Activated B cell treated with CpG ODN at 0.5 μM for 24 hours (primary cell): ENCODE data around the gene SYNJ2BP. TPM values are rescaled to one million over a fixed set of nuclear protein-coding genes. Genes with fewer than 3 reads are reported as not detected.

Experiments
- ATAC-seq: fragments of 200-7000 bp; cut with Tn5 transposase; one replicate; pipeline ENCODE4 v1.10.0; 2021; ENCODE audit warnings: low read depth, mild to moderate bottlenecking, moderate library complexity
- CTCF ChIA-PET: fragments of 350-600 bp; sonication (Branson Sonifier 250); formaldehyde crosslinking; loops from one replicate; lab custom pipeline; 2021; ENCODE audit warnings: antibody characterized with exemption; lab: Charles Lee
- POLR2A ChIA-PET: fragments of 350-600 bp; sonication (Branson Sonifier 250); formaldehyde crosslinking; loops from one replicate; lab custom pipeline; 2021; ENCODE audit warnings: antibody characterized with exemption; lab: Charles Lee
- DNase-seq: peaks from one replicate; pipeline ENCODE4 v3.0.0; 2022
- H3K27ac Mint-ChIP-seq: one replicate; pipeline ENCODE4 v1.8.0; 2020; ENCODE audit warnings: mixed read lengths
- H3K27me3 Mint-ChIP-seq: one replicate; pipeline ENCODE4 v1.8.0; 2021; ENCODE audit warnings: mixed read lengths
- H3K36me3 Mint-ChIP-seq: one replicate; pipeline ENCODE4 v1.8.0; 2021; ENCODE audit warnings: low read depth, mixed read lengths
- H3K4me1 Mint-ChIP-seq: one replicate; pipeline ENCODE4 v1.8.0; 2021; ENCODE audit warnings: mixed read lengths
- H3K4me3 Mint-ChIP-seq: one replicate; pipeline ENCODE4 v1.8.0; 2020; ENCODE audit warnings: mild to moderate bottlenecking, mixed read lengths
- H3K9me3 Mint-ChIP-seq: one replicate; pipeline ENCODE4 v1.8.0; 2020; ENCODE audit warnings: mixed read lengths
- CTCF ChIP-seq: fragments of 200-600 bp; IDR thresholded peaks from one replicate; pipeline ENCODE4 v1.8.0; 2022; ENCODE audit warnings: antibody characterized with exemption, mild to moderate bottlenecking
- intact Hi-C: fragments of 100-400 bp; cut with micrococcal nuclease; formaldehyde crosslinking; loops from one replicate; pipeline ENCODE4 v1.15.1; 2024
- total RNA-seq: library from RNA; stranded (reverse); gene quantifications from 2 replicates; pipeline ENCODE4 v1.2.3, GENCODE V29; 2022

The SYNJ2BP gene
- total RNA-seq, 1 donor from 2014 or later: 16.5 TPM

GRCh38 chr14:70398706-70399431, 18.0 kb downstream of the SYNJ2BP start:
- ATAC-seq: no peak
- POLR2A ChIA-PET: no interaction called here

GRCh38 chr14:70398280-70398679, 18.6 kb downstream of the SYNJ2BP start:
- intact Hi-C loops: no loop called here
- no peak for DNase-seq
- no peak for ATAC-seq
- TF ChIP-seq CTCF: no peak
- no peak overlapping the region for H3K27ac Mint-ChIP-seq
- POLR2A ChIA-PET: no interaction called here
- H3K4me1 Mint-ChIP-seq: no peaks in the 10 kb centered on the region
- H3K36me3 Mint-ChIP-seq: peaks cover 31% of the 10 kb centered on the region
- peaks cover 2% of the 10 kb centered on the region for H3K9me3 Mint-ChIP-seq
- CTCF ChIA-PET: no interaction called here
- H3K4me3 Mint-ChIP-seq: no peak overlapping the region
- H3K27me3 Mint-ChIP-seq: no peaks in the 10 kb centered on the region

More at GRCh38 chr14:70398706-70399431, 18.0 kb downstream of the SYNJ2BP start:
- no peak for TF ChIP-seq CTCF
- no peak overlapping the region for H3K27ac Mint-ChIP-seq
- no peaks in the 10 kb centered on the region for H3K27me3 Mint-ChIP-seq
- intact Hi-C loops: no loop called here
- no peak overlapping the region for H3K4me3 Mint-ChIP-seq
- peaks cover 31% of the 10 kb centered on the region for H3K36me3 Mint-ChIP-seq
- CTCF ChIA-PET: no interaction called here
- no peak for DNase-seq
- peaks cover 2% of the 10 kb centered on the region for H3K9me3 Mint-ChIP-seq
- no peaks in the 10 kb centered on the region for H3K4me1 Mint-ChIP-seq

- H3K36me3 Mint-ChIP-seq: peaks cover 30% of the 10 kb centered on the region
- intact Hi-C loops: no loop called here
- CTCF ChIA-PET: no interaction called here
- no peak overlapping the region for H3K4me3 Mint-ChIP-seq
- H3K4me1 Mint-ChIP-seq: no peaks in the 10 kb centered on the region
- DNase-seq (no peak), ATAC-seq (no peak)
- H3K9me3 Mint-ChIP-seq: peaks cover 2% of the 10 kb centered on the region
- no peaks in the 10 kb centered on the region for H3K27me3 Mint-ChIP-seq
- no peak for TF ChIP-seq CTCF
- no peak overlapping the region for H3K27ac Mint-ChIP-seq
- POLR2A ChIA-PET: no interaction called here
Measured at GRCh38 chr14:70397746-70398145, 19.1 kb downstream of the SYNJ2BP start.

GRCh38 chr14:70394674-70395306, 22.1 kb downstream of the SYNJ2BP start:
- ATAC-seq: no peak
- Mint-ChIP-seq H3K27me3 (no peaks in the 10 kb centered on the region), H3K9me3 (peaks cover 2% of the 10 kb centered on the region), H3K4me1 (no peaks in the 10 kb centered on the region), H3K4me3 (no peak overlapping the region), H3K27ac (no peak overlapping the region), H3K36me3 (peaks cover 35% of the 10 kb centered on the region)
- no peak for DNase-seq
- ChIA-PET CTCF (no interaction called here), POLR2A (no interaction called here)
- intact Hi-C loops: no loop called here
- no peak for TF ChIP-seq CTCF

- H3K27ac Mint-ChIP-seq: no peak overlapping the region
Measured at GRCh38 chr14:70392676-70393075, 24.2 kb downstream of the SYNJ2BP start.

More at GRCh38 chr14:70392676-70393075, 24.2 kb downstream of the SYNJ2BP start:
- ChIA-PET POLR2A (interaction anchor here (0.6 kb wide), 1 partner anchor 34 kb away, joined by 3 read pairs; no protein-coding TSS in a partner anchor), CTCF (no interaction called here)
- H3K4me3 Mint-ChIP-seq: no peak overlapping the region
- no peaks in the 10 kb centered on the region for H3K4me1 Mint-ChIP-seq
- DNase-seq: no peak
- no peak for TF ChIP-seq CTCF
- ATAC-seq: no peak
- no peaks in the 10 kb centered on the region for H3K9me3 Mint-ChIP-seq
- H3K36me3 Mint-ChIP-seq: peaks cover 42% of the 10 kb centered on the region
- intact Hi-C loops: no loop called here
- no peaks in the 10 kb centered on the region for H3K27me3 Mint-ChIP-seq
